Stimulated activated CD8-positive, alpha-beta memory T cell treated with anti-CD3 and anti-CD28 coated beads, Interleukin-7, amount 100 ng/mL, for 48 hours (primary cell): Measurements from ENCODE around the gene CCNY.
A peak's percentile ranks its signal among the peaks of the same experiment; 100 is the strongest.
"Not testable (repeated sequence)": the region's sequence is repeated elsewhere in the genome, so short reads cannot be mapped to it uniquely, and the experiment has no call there.

Experiments
- DNase-seq, 2 donors: peaks; one replicate each; pipeline ENCODE4 v3.0.0-alpha.2; 2020; ENCODE audit warnings: low read depth in 1 of 2; ENCODE audit errors: extremely low read depth in 1 of 2

The CCNY gene

GRCh38 chr10:35506741-35507140 lies 170.4 kb downstream of the CCNY start:
- DNase-seq, result no peak

DNA sequence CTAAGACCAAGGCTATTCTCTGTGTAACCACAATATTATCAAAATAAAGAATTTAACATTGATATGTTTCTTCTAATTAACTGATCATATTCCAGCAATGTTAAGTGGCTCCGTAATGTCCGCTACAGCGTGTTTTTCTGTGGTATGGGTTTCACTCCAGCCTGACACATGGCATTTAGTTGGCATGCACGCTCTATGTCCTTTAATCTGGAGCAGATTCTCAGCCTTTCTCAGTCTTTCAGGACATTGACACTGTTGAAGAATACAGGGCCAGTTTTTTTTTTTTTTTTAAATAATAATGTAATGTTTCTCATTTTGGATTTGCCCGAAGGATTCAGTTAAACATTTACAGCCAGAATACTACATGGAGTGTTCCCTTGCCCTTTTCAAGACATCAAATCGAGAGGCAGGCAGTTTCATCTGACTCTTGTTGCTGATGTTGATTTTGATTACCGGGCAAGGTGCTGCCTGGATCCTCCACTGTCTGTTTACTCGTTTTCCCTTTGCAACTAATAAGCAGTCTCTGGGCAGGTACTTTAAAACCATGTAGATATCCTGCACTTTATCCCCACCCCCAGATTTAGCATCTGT lies 171.3 kb downstream of the CCNY start:
- DNase-seq, result no peak

DNA sequence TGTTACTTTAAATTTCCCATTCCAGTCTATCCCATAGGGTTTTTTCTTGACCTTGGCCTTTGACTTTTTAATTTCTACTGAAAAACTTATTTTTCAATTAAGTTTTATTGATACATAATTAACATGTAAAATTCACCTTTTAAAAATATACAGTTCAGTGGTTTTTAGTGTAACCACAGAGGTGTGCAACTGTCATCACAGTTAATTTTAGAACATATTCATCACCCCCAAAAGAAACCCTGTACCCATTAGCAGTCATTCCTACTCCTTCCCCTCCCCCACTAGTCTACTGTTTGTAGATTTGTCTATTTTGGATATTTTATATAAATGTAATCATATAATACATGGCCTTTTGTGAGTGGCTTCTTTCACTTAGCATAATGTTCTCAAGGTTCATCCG lies 172.3 kb downstream of the CCNY start:
- no peak for DNase-seq

GRCh38 chr10:35510891-35511290 lies 174.6 kb downstream of the CCNY start:
- DNase-seq, result no peak

DNA sequence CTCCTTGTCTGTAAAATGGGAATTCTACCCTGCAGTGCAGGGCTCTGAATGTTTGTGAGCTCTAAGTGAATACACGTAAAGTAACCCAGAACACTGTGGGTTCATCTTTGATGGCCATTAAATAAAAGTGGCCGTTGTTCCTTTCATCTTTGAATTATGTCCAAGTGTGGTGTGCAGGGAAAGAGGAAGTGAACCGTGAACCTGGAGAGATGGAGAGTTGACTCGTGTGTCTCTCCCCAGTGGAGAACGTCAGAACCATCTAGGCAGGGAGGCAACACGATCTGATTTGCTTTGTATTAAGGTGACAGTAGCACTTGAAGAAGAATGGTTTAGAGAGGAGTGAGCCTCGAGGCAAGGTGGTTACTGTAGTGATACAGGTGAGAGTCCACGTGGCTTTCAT lies 175.3 kb downstream of the CCNY start:
- no peak for DNase-seq

- no peak for DNase-seq
These were observed 179.9 kb downstream of the CCNY start for GRCh38 chr10:35516102-35516670.

- no peak for DNase-seq
These were observed 181.3 kb downstream of the CCNY start for GRCh38 chr10:35517431-35518181.

DNA sequence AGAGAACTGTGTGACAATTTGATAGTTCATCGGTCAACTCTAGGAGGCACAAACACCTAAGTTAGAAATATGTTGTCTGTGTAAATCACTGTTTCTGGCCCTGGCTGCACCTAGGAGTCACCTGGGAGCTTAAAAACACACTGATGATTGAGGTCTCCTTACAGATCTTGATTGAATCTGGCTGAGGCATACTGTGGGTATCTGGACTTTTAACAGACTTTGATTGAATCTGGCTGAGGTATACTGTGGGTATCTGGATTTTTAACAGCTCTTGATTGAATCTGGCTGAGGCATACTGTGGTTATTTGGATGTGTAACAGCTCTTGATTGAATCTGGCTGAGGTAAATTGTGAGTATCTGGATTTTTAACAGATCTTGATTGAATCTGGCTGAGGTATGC lies 181.9 kb downstream of the CCNY start:
- DNase-seq, result not testable (repeated sequence)

DNA sequence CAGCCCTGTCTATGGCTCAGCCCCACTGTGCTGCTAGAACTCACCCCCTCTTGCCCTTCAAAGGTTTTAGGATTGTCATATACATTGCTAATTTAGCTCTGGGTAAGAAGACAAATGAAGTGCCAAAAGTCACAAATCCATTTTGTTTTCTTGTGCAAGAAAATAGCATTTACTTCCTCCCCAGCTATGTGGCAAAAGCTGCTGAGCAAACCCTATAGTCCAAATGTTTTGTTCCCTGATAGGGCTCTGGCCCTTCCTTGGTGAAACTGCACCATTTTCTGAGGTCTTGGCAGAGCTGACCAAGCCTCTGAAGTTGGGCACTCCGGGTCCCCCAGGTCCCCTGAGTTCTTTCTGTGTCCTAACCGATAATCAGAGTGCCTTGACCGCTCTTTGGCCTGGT lies 184.7 kb downstream of the CCNY start:
- no peak for DNase-seq

GRCh38 chr10:35523670-35524225 lies 187.4 kb downstream of the CCNY start:
- DNase-seq, result no peak

DNA sequence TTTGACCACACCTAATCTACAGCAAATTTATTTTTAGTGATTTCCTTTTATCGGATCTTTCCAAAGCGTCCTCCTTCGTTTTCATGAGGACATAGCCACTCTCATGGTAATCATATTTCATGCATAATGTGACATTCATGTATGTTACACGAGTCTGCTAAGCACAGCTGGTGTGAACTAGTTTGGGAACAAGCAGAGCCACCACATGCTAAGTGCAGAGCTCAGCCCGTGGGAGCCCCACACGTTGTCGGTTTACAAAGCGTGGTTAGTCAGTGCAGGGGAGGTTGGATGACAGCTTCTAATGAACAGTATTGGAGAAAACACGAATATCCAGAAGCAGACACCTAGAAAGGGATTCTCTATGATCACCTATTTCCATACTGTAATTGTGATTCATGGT lies 190.4 kb downstream of the CCNY start:
- no peak for DNase-seq

GRCh38 chr10:35532141-35532540 lies 195.8 kb downstream of the CCNY start:
- DNase-seq, result no peak

- no peak for DNase-seq
These were observed 197.3 kb downstream of the CCNY start for GRCh38 chr10:35533565-35533964.

- DNase-seq, result no peak
These were observed 198.8 kb downstream of the CCNY start for GRCh38 chr10:35535136-35535535.

DNA sequence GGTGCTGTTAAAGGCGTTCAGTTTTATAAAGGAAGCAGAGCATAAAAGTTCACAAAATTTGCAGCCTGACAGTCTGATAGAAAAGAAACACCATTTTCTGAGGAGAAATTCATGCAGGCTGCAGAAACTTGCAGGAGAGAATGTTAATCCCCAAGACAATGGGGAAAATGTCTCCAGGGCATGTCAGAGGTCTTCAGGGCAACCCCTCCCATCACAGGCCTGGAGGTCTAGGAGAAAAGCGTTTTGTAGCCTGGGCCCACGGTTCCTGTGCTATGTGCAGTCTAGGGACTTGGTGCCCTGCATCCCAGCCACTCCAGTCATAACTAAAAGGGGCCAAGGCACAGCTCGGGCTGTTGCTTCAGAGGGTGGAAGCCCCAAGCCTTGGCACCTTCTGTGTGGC lies 200.5 kb downstream of the CCNY start:
- no peak for DNase-seq

GRCh38 chr10:35537925-35538324 lies 201.6 kb downstream of the CCNY start:
- not testable (repeated sequence) for DNase-seq

GRCh38 chr10:35540296-35541164 lies 204.2 kb downstream of the CCNY start:
- DNase-seq, result no peak

GRCh38 chr10:35541720-35542119 lies 205.4 kb downstream of the CCNY start:
- DNase-seq, result no peak

DNA sequence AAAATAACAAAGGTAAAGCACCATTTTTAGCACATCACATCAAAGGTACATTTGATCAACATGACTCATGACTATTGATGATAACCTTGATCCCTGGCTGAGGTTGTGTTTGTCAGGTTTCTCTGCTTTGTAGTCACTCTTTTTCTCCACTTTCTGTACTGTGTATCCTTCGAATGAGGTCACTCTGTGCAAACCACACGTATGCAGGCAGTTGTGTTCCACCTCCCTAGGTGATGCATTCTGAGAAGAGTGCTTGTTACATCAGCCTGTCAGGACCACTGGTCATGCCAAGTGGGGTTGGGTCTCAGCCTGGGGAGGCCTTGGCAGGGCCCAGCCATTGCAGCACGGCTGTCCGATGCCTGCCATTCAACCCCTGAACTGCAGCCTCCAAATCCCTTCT lies 206.0 kb downstream of the CCNY start:
- DNase-seq, result peak in 1 of 2 donors; percentile 9

- no peak for DNase-seq
These were observed 208.9 kb downstream of the CCNY start for GRCh38 chr10:35545079-35545657.
